D721Med (cell line): ENCODE results near the gene VPS13D.

Experiments used
- DNase-seq: peaks from one replicate; pipeline ENCODE4 v3.0.0; 2011; ENCODE audit warnings: low spot score; ENCODE audit not compliant: insufficient read length
- FAIRE-seq: peaks from 2 replicates; lab custom pipeline; 2011; peaks lifted over from hg19 to GRCh38; lab: Jason Lieb, UNC
- CTCF ChIP-seq: IDR thresholded peaks from 2 replicates; pipeline ENCODE4 v1.5.1; 2012; ENCODE audit warnings: mild to moderate bottlenecking, control low read depth; ENCODE audit not compliant: insufficient read depth; ENCODE audit errors: missing control alignments

VPS13D gene

GRCh38 chr1:12547586-12548225, 317.9 kb downstream of the VPS13D start:
- FAIRE-seq (no peak), DNase-seq (no peak)
- no peak for TF ChIP-seq CTCF

DNA sequence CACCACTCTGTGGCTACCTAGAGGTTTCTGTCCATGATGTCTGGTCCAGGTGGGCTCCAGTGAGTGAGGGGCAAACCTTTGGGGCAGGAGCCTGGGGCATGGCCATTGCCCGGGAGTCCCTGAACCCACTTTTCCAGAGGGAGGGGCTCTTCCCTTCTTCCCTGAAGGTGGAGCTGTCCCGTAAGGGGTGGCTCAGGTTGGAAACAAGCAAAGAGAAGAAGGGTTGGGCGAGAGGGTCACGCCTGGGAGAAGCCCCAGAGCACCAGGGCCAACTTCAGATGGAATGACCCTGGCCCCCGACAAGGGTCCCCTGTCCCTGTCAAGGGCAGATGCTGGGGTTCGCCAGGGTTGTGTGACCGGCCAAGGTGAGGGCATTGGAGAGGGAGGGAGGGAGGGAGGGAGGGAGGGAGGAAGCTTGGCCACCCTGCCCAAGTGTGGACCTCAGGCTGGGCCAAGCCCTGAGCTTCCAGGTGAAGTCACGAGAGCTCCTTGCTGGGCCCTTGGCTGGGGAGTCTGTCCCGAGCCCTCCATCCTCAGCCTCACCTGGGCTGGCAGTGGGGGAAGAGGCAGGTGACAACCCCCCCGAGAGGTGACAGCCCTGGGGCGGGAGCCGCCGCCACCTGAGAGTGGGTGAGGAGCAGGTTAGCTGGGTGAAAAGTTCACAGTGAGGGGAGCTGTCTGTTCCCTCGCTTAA, 318.6 kb downstream of the VPS13D start:
- FAIRE-seq = no peak
- no peak for DNase-seq
- TF ChIP-seq CTCF = no peak

DNA sequence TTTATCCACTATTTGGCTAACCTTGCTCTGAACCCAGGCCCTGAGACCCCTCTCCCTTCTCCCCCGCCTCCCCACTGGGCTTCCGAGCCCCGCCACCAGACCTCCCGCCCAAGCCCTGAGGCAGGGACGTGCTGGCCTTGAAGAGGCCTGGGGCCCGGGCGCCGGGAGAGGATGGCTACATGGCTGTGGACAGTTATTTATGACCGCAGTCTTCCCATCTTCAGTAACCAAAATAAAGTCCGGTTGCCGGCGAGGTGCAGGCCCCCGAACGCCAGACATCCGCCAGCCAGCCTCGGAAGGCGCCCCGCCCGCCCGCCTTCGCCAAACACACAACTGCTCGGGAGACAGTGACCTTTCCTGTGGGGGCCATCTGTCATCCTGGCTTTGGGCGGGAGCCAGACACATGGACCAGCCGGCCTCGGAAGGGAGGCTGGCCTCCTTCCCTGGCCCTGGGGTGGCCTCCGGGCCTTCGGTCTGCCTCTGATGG, 319.2 kb downstream of the VPS13D start:
- no peak for TF ChIP-seq CTCF
- FAIRE-seq (no peak), DNase-seq (no peak)

DNA sequence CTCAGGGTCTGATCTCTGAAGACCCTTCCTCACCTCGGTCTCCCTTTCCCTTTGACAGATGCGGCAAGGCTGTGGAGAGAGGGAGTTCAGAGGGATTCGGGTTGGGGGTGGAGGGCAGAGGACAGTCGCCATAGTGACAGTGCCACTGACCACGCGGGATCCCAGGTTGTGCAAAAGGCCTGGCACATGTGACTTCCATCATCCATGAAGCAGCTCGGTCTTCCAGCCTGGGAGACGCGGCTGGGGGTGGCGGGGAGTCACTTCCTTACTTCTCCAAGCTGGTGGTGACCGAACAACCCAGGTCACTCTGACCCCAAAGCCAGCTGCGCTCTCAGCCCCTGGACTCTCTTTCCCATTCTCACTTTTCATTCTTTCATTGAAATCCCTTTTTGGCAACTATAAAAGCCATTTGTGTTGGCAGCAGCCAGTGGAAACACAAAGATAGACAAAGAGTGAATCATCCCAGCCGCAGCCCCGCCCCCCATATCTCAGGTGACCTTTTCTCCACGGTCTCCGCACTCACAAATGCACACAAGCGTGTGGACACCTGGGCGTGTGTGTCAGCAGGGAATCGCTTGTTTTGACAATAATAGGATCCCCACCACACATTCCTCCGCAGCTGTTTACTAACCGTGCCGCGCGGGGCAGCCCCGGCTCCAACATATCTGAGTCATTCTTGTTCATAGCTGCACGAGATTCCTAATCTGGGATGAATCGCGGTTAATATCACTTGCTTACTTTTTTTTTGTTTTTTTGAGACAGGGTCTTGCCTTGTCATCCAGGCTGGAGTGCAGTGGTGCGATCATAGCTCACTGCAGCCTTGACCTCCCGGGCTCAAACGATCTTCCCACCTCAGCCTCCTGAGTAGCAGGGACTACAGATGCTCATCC, 319.9 kb downstream of the VPS13D start:
- DNase-seq (no peak), FAIRE-seq (no peak)
- no peak for TF ChIP-seq CTCF

GRCh38 chr1:12551584-12551983, 321.8 kb downstream of the VPS13D start:
- TF ChIP-seq CTCF = no peak
- no peak for FAIRE-seq

GRCh38 chr1:12552111-12552888, 322.5 kb downstream of the VPS13D start:
- no peak for TF ChIP-seq CTCF

More at GRCh38 chr1:12551584-12551983, 321.8 kb downstream of the VPS13D start:
- no peak for DNase-seq

More at GRCh38 chr1:12552111-12552888, 322.5 kb downstream of the VPS13D start:
- FAIRE-seq (no peak), DNase-seq (no peak)
